Brain microvascular endothelial cell (primary cell): ENCODE measurements around the gene RHOXF2.

Experiments
- DNase-seq: peaks from one replicate; pipeline ENCODE4 v3.0.0-alpha.2; 2020
- H3K27ac ChIP-seq: fragments of 250-450 bp; sonication (Bioruptor Pico); 2 replicates; pipeline ENCODE4 v1.5.1; 2020; ENCODE audit warnings: mild to moderate bottlenecking, moderate library complexity
- H3K27me3 ChIP-seq: fragments of 250-450 bp; sonication (Bioruptor Pico); replicated peaks from 2 replicates; pipeline ENCODE4 v1.5.1; 2020; ENCODE audit warnings: mild to moderate bottlenecking
- H3K36me3 ChIP-seq: fragments of 250-450 bp; sonication (Bioruptor Pico); replicated peaks from 2 replicates; pipeline ENCODE4 v1.5.1; 2020; ENCODE audit warnings: mild to moderate bottlenecking
- H3K4me3 ChIP-seq: 2 replicates; pipeline ENCODE4 v1.5.1; 2011; ENCODE audit warnings: low read depth, mild to moderate bottlenecking, control low read depth, low read length, moderate library complexity
- CTCF ChIP-seq: IDR thresholded peaks from 2 replicates; pipeline ENCODE4 v1.5.1; 2011; ENCODE audit warnings: low read depth, mild to moderate bottlenecking, moderate library complexity, low read length, control low read depth, inconsistent platforms; ENCODE audit errors: missing control alignments
- in situ Hi-C: cut with HindIII; loops from 2 replicates; pipeline ENCODE4 v1.10.0; 2017; ENCODE audit warnings: low sequenced_read_pairs, low pct_ligation_motif_present

Gene RHOXF2

GRCh38 chrX:120136128-120136527 lies 22.3 kb upstream of the RHOXF2 start:
- Histone ChIP-seq H3K27me3 (no peaks in the 10 kb centered on the region), H3K27ac (no peak overlapping the region), H3K36me3 (no peaks in the 10 kb centered on the region), H3K4me3 (no peak overlapping the region)
- TF ChIP-seq CTCF = no peak
- in situ Hi-C loops = no loop called here
- DNase-seq = no peak

- H3K4me3 ChIP-seq = no peak overlapping the region
- H3K27me3 ChIP-seq = no peaks in the 10 kb centered on the region
- no peaks in the 10 kb centered on the region for H3K36me3 ChIP-seq
- TF ChIP-seq CTCF = no peak
- H3K27ac ChIP-seq = no peak overlapping the region
- in situ Hi-C loops = no loop called here
- DNase-seq = no peak
Observed at GRCh38 chrX:120136840-120137239, 21.6 kb upstream of the RHOXF2 start.

- Histone ChIP-seq H3K4me3 (no peak overlapping the region), H3K36me3 (no peaks in the 10 kb centered on the region), H3K27me3 (no peaks in the 10 kb centered on the region), H3K27ac (no peak overlapping the region)
- no peak for DNase-seq
- no peak for TF ChIP-seq CTCF
- in situ Hi-C loops = no loop called here
Observed at GRCh38 chrX:120137439-120137838, 21.0 kb upstream of the RHOXF2 start.

- Histone ChIP-seq H3K36me3 (no peaks in the 10 kb centered on the region), H3K4me3 (no peak overlapping the region), H3K27ac (no peak overlapping the region), H3K27me3 (no peaks in the 10 kb centered on the region)
- in situ Hi-C loops = no loop called here
- TF ChIP-seq CTCF = no peak
- no peak for DNase-seq
Observed at GRCh38 chrX:120140293-120140981, 18.0 kb upstream of the RHOXF2 start.

- Histone ChIP-seq H3K36me3 (no peaks in the 10 kb centered on the region), H3K4me3 (no peak overlapping the region), H3K27ac (no peak overlapping the region), H3K27me3 (no peaks in the 10 kb centered on the region)
- in situ Hi-C loops = no loop called here
- no peak for DNase-seq
- TF ChIP-seq CTCF = no peak
Observed at GRCh38 chrX:120144178-120144844, 14.1 kb upstream of the RHOXF2 start.
